Activated T-cell treated with anti-CD3 and anti-CD28 coated beads for 24 hours (primary cell): ENCODE results near the gene CYP27B1.
"Not testable (repeated sequence)": the region's sequence is repeated elsewhere in the genome, so short reads cannot be mapped to it uniquely, and the experiment has no call there.

ENCODE experiments used
- DNase-seq: peaks from one replicate; pipeline ENCODE4 v3.0.0-alpha.2; 2020; ENCODE audit warnings: low read depth

Gene CYP27B1

DNA sequence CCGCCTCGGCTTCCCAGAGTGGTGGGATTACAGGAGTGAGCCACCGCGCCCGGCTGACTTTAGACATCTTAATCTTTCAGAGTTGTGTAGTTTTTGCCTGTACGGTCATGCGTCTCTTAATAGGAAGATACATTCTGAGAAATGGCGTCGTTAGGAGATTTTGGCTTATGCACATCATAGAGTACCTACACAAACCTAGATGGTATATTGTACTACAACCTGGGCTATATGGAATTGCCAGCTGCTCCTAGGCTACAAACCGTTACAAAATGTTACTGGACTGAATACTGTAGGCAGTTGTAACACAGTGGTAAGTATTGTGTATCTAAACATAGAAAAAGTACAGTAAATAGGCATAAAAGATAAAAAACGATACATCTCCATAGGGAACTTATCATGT, 17.0 kb upstream of the CYP27B1 start:
- no peak for DNase-seq

DNA sequence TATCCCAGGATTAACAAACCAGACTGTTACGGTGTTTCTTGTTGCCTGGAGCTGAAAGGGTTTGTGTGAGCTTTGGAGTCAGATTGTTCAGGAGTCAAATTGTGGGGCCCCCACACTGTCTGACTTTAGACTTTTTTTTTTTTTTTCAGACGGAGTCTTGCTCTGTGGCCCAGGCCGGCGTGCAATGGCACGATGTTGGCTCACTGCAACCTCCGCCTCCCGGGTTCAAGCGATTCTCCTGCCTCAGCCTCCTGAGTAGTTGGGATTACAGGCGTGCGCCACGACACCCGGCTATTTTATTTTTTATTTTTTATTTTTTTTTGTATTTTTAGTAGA, 16.6 kb upstream of the CYP27B1 start:
- no peak for DNase-seq

- DNase-seq, result peak; percentile 94
Measured at GRCh38 chr12:57782608-57783465, 16.0 kb upstream of the CYP27B1 start, which contains the start of gene TSFM. Gene TSFM (plus strand): TSS chr12:57782787. CDS start chr12:57782802, 15 bp downstream.

DNA sequence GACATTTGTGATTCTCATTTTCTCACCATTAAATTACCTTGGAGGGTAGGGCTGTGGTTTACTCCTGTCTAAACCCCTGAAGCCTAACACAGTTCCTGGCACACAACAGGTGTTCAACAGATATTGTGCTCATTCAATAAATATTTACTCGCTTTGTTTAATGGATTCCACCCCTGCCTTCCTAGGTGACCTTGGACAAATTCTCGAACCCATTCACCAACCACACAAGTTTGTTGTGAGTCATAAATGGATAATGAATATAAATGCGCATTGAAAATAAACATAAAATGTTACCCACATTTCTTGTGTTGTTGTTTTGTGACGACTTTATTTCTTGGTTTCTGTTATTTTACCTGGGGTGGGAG, 15.3 kb upstream of the CYP27B1 start:
- no peak for DNase-seq

- no peak for DNase-seq
Measured at GRCh38 chr12:57781801-57782200, 14.9 kb upstream of the CYP27B1 start.

DNA sequence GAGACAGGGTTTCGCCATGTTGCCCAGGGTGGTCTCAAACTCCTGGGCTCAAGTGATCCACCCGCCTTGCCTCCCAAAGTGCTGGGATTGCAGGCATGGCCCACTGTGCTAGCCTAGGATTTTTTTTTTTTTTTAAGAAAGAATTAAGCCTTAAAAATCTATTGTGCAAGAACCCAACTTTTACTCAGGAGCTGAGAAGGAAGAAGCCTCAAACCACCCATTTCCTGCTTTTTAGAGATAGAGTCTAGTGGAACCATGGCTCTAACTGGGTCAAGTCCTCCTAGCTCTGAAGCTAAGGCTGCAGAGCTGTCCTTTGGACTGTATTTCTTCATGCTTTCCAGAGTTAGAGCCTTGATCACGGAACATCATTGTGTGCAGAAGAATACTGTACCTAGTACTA, 14.4 kb upstream of the CYP27B1 start:
- no peak for DNase-seq

DNA sequence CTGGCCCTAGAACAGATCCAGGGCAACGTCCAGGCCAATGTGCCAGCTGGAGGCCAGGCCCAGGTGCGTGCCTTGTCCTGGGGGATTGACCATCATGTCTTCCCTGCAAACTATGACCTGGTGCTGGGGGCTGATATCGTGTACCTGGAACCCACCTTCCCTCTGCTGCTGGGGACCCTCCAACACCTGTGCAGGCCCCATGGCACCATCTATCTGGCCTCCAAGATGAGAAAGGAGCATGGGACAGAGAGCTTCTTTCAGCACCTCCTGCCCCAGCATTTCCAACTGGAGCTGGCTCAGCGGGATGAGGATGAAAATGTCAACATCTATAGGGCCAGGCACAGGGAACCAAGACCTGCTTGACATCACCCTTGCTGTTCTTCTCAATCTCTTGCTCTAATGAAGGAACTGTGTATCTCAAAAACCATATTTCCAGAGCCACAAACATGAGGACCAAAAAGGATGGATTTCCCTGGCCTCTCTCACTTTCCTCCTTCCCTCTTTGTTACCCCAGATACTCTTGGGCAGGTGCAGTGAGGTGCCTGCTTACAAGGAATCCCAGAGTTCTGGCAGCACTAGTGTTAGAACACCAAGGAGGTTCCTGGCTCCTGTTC, 13.5 kb upstream of the CYP27B1 start:
- DNase-seq, result no peak

DNA sequence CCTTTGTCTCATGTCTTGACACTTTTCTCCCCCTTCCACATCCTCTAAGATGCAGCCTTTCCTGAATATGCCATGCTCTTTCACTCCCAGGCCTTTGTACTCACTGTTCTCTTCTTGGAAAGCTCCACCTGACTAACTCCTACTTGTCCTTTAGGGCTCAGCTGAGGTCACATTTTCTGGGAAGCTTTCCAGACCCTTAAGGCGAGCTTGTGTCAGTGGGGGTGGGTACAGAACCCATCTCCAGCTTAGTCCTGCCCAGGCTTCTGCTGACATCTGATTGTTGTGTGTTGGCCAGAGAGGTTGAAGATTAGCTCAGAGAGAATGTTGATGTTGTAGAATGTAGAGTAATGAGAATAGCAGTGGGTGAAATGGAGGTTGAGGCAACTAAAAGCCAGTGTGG, 12.9 kb upstream of the CYP27B1 start:
- DNase-seq, result no peak

DNA sequence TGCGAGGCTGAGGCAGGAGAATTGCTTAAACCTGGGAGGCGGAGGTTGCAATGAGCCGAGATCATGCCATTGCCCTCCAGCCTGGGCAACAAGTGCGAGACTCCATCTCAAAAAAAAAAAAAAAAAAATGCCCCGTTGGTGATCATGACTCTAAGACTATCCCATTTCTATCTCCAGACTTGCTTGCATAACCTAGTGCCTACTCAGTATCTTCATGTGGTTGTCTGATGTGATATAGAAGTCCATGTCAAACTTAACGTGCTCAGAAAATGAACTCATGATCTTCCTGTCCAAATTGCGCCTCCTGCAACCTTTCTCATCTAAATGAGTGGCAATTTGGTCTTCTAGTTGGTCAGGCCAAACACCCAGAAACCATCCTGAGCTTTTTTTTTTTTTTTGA, 11.0 kb upstream of the CYP27B1 start:
- DNase-seq, result no peak

DNA sequence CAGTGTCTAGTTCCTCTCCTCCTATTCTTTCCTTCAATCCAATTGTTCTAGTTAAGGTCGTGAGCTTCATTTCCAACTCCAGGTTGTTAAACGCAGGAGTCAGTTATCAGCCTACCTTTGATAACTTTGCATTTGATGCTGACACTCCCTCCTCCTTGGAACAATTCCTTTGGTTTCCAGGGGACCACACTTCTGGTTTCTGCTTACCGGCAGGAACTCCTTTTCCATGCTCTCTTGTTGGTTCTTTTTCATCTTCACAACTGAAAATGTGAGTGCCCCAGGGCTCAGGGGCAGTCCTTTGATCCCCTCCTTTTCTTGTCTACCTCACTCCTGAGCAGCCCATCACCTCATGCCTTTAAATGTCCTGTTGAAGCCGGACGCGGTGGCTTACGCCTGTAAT, 10.5 kb upstream of the CYP27B1 start:
- DNase-seq, result no peak

DNA sequence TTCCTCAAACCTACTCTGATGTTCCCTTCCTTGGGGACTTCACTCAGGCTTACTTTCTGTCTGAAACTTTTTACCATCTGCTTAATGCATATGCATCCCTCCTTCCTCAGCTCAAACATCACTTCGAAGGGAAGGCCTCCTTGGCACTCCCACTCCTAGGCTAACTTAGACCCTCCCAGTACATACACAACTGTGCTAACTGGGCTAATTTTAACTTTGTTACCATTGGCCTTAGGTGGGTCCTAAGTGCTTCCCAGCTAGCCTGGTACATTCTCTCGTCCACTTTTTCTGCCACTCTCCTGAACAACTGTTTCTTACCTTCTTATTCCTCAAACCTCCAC, 9.3 kb upstream of the CYP27B1 start:
- no peak for DNase-seq

GRCh38 chr12:57775563-57776246, 8.8 kb upstream of the CYP27B1 start:
- DNase-seq, result no peak

- DNase-seq, result no peak
Measured at GRCh38 chr12:57775044-57775443, 8.2 kb upstream of the CYP27B1 start.

GRCh38 chr12:57774634-57775033, 7.8 kb upstream of the CYP27B1 start:
- DNase-seq, result not testable (repeated sequence)

DNA sequence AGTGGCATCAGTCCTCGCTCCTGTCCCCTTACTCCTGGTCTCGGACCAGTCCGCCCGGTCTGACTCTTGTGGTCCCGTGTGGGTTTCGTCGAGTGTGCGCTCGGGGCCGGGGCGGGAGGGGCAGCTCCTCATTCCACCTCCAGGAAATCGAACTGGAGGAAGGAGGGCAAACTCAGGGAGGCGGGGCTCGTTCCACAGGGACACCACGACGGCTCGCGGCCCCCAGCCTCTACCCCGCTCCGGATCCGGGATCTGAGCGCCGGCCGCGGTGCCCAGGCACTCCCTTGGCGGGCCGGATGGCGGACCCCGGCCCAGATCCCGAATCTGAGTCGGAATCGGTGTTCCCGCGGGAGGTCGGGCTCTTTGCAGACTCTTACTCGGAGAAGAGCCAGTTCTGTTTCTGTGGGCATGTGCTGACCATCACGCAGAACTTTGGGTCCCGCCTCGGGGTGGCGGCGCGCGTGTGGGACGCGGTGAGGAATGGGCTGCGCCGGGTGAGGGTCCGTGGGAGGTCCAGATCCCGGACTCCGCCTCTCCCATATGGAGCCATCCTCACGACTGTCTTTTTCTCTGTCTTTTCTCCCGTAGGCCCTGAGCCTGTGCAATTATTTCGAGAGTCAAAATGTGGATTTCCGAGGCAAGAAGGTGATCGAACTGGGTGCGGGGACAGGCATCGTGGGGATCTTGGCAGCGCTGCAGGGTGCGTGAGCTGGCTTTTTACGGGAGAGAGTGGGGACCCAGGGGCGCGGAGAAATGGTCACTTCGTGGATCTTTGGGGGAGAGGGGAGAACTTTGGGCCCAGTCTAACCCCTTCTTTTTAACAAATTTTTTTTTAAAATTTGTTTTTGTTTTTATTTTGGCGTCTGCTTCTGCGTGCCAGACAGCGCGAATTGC, 5.8 kb upstream of the CYP27B1 start, which contains the start of gene EEF1AKMT3:
EEF1AKMT3 (plus strand) TSS at position 186 of the 894 bp plus-strand sequence; CDS start at position 297, 111 bp downstream.
- DNase-seq, result no peak

GRCh38 chr12:57771873-57772428, 5.1 kb upstream of the CYP27B1 start, which contains the start of gene METTL1:
Gene METTL1 (minus strand): TSS chr12:57772105. CDS start chr12:57772083, 22 bp downstream.
- DNase-seq, result peak; percentile 92

GRCh38 chr12:57771236-57771872, 4.5 kb upstream of the CYP27B1 start:
- DNase-seq, result peak; percentile 91

DNA sequence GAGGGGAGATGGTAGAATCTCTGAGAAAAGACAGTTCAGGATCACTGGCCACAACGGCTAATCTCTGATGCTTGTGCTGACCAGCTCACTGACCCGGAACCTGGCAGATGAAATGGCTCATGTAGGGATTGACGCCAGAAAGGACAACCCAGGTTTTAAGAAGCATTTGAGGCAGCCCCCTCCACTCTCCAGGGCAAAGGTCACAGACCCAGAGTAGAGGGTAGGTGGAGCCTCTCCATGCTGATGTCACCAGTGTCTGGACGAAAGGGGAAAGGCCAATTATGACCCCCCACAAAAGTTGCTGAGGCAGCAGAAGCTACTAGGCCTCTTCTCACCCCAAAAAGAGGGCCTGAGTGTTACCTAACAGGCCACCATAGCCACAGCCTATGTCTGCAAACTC, 3.9 kb upstream of the CYP27B1 start:
- no peak for DNase-seq

GRCh38 chr12:57769594-57769993, 2.7 kb upstream of the CYP27B1 start:
- DNase-seq, result no peak

DNA sequence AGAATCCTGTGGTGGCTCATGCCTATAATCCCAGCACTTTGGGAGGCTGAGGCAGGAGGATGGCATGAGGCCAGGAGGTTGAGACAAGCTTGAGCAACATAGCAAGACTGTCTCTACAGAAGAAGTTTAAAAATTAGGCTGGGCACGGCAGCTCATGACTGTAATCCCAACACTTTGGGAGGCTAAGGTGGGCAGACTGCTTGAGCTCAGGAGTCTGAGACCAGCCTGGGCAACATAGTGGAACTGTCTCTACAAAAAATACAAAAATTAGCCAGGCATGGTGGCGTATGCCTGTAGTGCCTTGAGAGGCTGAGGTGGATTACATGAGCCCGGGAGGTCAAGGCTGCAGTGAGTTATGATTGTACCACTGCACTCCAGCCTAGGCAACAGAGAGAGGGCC, 998 bp upstream of the CYP27B1 start:
- no peak for DNase-seq

GRCh38 chr12:57767305-57767698, 424 bp upstream of the CYP27B1 start:
- no peak for DNase-seq
